Thoracic aorta (tissue), 2 donors: ENCODE results near the gene GARIN5B. TPM values are rescaled to one million over a fixed set of nuclear protein-coding genes. Genes with fewer than 3 reads are reported as not detected.
A peak's percentile ranks its signal among the peaks of the same experiment; 100 is the strongest.

Experiments used
- ATAC-seq: fragments of 150-250 bp; one replicate; pipeline ENCODE4 v1.8.0; 2017; ENCODE audit warnings: low read depth; ENCODE audit not compliant: insufficient number of reproducible peaks, low FRiP score
- DNase-seq: peaks from one replicate; pipeline ENCODE4 v3.0.0-alpha.2; 2020; ENCODE audit warnings: low spot score
- H3K27ac ChIP-seq, 2 donors: fragments of 200-600 bp; sonication (generic); 1 replicate in 1 of 2; 2 replicates in 1 of 2; pipeline ENCODE4 v1.5.1; 2016; ENCODE audit warnings: mild to moderate bottlenecking in 2 of 2, moderate library complexity in 2 of 2
- H3K27me3 ChIP-seq: fragments of 200-600 bp; sonication (generic); replicated peaks from 2 replicates; pipeline ENCODE4 v1.6.0; 2016; ENCODE audit warnings: mild to moderate bottlenecking; ENCODE audit not compliant: insufficient read depth
- H3K36me3 ChIP-seq: fragments of 200-600 bp; sonication (generic); one replicate; pipeline ENCODE4 v1.5.1; 2016
- H3K4me1 ChIP-seq, 2 donors: fragments of 200-600 bp; sonication (generic); 1 replicate in 1 of 2; 2 replicates in 1 of 2; pipeline versions ENCODE4 v1.5.1 to v1.6.0; 2016; ENCODE audit warnings: low read depth in 2 of 2, mild to moderate bottlenecking in 1 of 2; ENCODE audit not compliant: control insufficient read depth in 1 of 2
- H3K4me3 ChIP-seq: fragments of 200-600 bp; sonication (generic); 2 replicates; pipeline ENCODE4 v1.5.1; 2016; ENCODE audit warnings: mild to moderate bottlenecking
- H3K9me3 ChIP-seq: fragments of 200-600 bp; sonication (generic); 2 replicates; pipeline ENCODE4 v1.5.1; 2016
- total RNA-seq, 2 donors: library from RNA; depleted of rRNA; stranded (reverse); fragments of >200 nt; gene quantifications; one replicate each; pipeline versions ENCODE4 v1.1.0 to v1.2.3, GENCODE V29; 2016
- TF ChIP-seq, protein P1 (sequence below): fragments of 200-600 bp; sonication (generic); IDR thresholded peaks from one replicate; pipeline ENCODE4 v1.5.1; 2019; ENCODE audit warnings: antibody characterized with exemption

Gene GARIN5B
- total RNA-seq, 2 donors from 2014 or later: not detected

DNA sequence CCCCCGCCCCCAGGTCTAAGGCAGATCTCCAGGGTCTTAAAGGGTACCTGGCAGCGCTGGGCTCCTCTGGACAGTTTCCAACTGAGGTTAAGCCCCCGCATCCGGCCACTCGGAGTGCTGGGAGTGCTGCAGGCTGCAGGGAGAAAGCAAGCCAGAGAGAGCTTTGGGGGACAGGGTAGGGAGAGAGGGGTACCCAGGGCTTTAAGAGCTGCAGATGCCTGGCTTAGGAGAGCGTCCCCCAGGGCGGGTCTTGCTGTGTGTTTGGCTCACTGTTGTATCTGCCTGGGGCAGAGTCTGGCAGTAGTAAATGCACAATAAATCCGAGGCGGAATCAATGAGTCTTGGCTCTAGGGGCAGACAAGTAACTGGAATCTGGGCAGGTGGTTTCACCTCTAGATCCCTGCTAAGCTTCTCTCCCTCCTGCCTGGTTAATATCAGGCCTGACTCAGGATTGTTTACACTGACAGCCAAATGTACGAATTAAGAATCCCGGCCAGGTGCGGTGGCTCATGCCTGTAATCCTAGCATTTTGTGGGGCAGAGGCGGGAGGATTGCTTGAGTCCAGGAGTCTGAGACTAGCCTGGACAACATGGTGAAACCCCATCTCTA, 7.7 kb downstream of the GARIN5B start:
- Histone ChIP-seq H3K27me3 (peaks cover 6% of the 10 kb centered on the region), H3K27ac (no peak overlapping the region), H3K4me3 (no peak overlapping the region), H3K36me3 (no peaks in the 10 kb centered on the region), H3K9me3 (no peaks in the 10 kb centered on the region), H3K4me1 (peaks cover 4 to 12% of the 10 kb centered on the region in 2 donors)
- TF ChIP-seq, protein P1, sequence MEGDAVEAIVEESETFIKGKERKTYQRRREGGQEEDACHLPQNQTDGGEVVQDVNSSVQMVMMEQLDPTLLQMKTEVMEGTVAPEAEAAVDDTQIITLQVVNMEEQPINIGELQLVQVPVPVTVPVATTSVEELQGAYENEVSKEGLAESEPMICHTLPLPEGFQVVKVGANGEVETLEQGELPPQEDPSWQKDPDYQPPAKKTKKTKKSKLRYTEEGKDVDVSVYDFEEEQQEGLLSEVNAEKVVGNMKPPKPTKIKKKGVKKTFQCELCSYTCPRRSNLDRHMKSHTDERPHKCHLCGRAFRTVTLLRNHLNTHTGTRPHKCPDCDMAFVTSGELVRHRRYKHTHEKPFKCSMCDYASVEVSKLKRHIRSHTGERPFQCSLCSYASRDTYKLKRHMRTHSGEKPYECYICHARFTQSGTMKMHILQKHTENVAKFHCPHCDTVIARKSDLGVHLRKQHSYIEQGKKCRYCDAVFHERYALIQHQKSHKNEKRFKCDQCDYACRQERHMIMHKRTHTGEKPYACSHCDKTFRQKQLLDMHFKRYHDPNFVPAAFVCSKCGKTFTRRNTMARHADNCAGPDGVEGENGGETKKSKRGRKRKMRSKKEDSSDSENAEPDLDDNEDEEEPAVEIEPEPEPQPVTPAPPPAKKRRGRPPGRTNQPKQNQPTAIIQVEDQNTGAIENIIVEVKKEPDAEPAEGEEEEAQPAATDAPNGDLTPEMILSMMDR: no peak
- no peak for ATAC-seq
- DNase-seq: no peak

DNA sequence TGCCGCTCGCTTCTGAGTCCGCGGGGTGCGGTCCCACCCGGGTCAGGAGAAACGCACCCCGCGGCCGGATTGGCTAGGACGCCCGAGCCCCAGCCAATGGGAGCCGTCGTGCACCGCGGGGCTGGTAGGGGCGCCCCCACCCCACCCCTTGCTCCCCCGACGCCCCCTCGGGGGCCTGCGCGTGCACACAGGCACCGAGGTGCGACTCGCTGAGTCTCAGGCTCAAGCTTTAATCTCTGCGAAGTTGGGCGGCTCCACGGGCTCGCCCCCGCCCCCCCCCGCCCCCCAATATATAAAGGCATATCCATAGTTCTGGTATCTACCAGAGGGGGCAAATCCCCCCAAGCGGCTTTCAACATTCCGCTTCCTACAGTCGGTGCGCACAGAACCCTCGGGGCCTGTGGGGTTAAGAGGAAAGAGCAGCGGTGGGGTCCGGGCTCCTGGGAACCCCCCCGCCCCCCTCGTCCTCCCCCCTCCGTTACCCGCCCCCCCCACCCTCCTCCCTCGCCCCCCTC, 8.3 kb downstream of the GARIN5B start, which contains the start of gene COX6B2:
COX6B2 (minus strand) TSS at position 22 of the 515 bp plus-strand sequence. CDS start 198 bp downstream, outside the sequence.
- TF ChIP-seq, protein P1: no peak
- H3K4me3 ChIP-seq: peak within 1 kb of the TSS; percentile 54
- ATAC-seq (no peak), DNase-seq (no peak)
- no peak within 1 kb of the TSS for H3K27ac ChIP-seq
- peaks cover 6% of the 10 kb centered on the region for H3K27me3 ChIP-seq
- H3K4me1 ChIP-seq: peaks cover 4 to 12% of the 10 kb centered on the region in 2 donors
- H3K9me3 ChIP-seq: no peaks in the 10 kb centered on the region
- H3K36me3 ChIP-seq: no peaks in the 10 kb centered on the region

DNA sequence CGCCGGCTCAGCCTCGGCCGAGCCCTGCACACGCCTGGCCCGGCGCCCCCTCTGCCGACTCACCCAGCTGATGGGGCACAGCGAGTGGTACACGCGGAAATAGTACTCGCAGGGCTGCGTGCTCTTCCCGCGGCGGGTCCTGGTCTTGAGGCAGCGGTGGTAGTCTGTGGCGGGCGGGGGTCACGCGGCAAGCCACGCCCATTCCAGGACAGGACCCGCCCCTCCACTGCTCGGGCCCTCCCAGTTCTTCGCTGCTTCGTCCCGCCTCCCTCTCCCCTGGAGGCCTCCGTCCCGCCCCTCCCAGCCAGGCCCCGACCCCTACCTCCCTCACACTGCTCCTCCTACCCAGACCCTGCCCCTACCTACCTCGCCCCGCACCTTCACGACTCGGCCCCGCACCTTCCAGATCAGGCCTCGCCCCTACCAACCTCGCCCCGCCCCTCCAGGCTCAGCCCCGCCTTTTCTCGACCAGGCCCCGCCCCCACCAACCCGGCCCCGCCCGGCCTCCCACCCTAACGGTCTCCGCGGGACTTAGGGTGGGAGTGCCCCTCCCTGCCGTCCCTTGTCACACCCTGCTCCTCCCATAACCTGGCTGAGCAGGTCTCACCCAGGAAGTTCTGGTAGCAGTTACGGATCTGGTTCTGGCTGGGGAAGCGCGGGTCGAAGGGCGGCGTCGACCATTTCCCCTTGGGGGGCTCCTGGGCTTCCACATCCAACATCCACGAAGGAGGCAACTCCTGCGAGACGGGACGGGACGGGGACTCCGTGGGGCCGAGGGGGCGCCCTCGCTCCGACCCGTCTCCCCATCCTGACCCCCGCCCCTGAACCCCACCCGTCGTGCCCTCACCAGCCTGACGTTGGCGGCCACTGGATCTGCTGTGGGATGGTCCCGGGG, 9.0 kb downstream of the GARIN5B start:
- peaks cover 6% of the 10 kb centered on the region for H3K27me3 ChIP-seq
- ATAC-seq (no peak), DNase-seq (no peak)
- no peak overlapping the region for H3K27ac ChIP-seq
- no peaks in the 10 kb centered on the region for H3K36me3 ChIP-seq
- H3K4me1 ChIP-seq: peaks cover 4 to 12% of the 10 kb centered on the region in 2 donors
- TF ChIP-seq, protein P1: no peak
- peak overlapping the region; percentile 54 for H3K4me3 ChIP-seq
- no peaks in the 10 kb centered on the region for H3K9me3 ChIP-seq

DNA sequence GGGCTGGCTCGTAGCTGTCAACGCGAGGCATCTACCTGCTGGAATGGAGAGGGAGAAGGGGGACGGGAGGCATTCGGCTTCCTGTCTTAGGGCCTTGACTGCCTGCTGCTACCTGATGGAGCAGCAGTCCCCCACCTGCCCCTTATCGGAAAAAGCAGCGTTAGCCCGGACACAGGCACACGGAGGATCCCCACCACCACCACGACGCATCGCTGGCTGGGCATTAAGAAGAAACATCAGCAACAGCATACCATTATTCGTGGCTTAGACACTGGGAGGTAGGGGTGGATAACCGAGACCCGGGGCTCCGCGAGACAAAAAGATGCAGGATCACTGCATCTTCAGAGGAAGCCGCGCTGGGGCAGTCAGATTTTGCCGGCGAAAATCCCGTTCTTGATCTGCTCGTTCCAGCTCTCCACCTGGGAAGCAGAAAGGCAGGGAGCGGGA, 9.7 kb downstream of the GARIN5B start:
- H3K27ac ChIP-seq: no peak overlapping the region
- H3K4me3 ChIP-seq: peak overlapping the region; percentile 54
- peaks cover 4 to 12% of the 10 kb centered on the region in 2 donors for H3K4me1 ChIP-seq
- peaks cover 6% of the 10 kb centered on the region for H3K27me3 ChIP-seq
- TF ChIP-seq, protein P1: no peak
- H3K9me3 ChIP-seq: no peaks in the 10 kb centered on the region
- DNase-seq (no peak), ATAC-seq (no peak)
- no peaks in the 10 kb centered on the region for H3K36me3 ChIP-seq
